SK-N-SH treated with all-trans-retinoic acid at 6 μM for 48 hours (cell line): Measurements from ENCODE around the gene SBF2.

ENCODE experiments used
- CSDC2 ChIP-seq: fragments of 250-450 bp; sonication (Bioruptor Pico); IDR thresholded peaks from 2 replicates; pipeline ENCODE4 v1.5.0; 2020; ENCODE audit warnings: mild to moderate bottlenecking, moderate library complexity
- GLIS3 ChIP-seq: fragments of 250-450 bp; sonication (Bioruptor Pico); IDR thresholded peaks from 2 replicates; pipeline ENCODE4 v1.5.0; 2020; ENCODE audit warnings: mild to moderate bottlenecking, moderate library complexity
- TCF4 ChIP-seq: fragments of 250-450 bp; sonication (Bioruptor Pico); IDR thresholded peaks from 2 replicates; pipeline ENCODE4 v1.8.0; 2021; ENCODE audit warnings: mild to moderate bottlenecking, moderate library complexity, borderline replicate concordance
- TSHZ2 ChIP-seq: fragments of 250-450 bp; sonication (Bioruptor Pico); IDR thresholded peaks from 2 replicates; pipeline ENCODE4 v1.5.0; 2020; ENCODE audit warnings: mild to moderate bottlenecking, moderate library complexity
- ZNF565 ChIP-seq: fragments of 450-650 bp; formaldehyde crosslinking; conservative IDR thresholded peaks from 2 replicates; pipeline ENCODE4 v1.5.0; 2020; ENCODE audit warnings: low read depth, mild to moderate bottlenecking, moderate library complexity
- ZNF70 ChIP-seq: fragments of 450-650 bp; formaldehyde crosslinking; IDR thresholded peaks from 2 replicates; pipeline ENCODE4 v1.5.0; 2020; ENCODE audit warnings: mild to moderate bottlenecking, moderate library complexity

DNA sequence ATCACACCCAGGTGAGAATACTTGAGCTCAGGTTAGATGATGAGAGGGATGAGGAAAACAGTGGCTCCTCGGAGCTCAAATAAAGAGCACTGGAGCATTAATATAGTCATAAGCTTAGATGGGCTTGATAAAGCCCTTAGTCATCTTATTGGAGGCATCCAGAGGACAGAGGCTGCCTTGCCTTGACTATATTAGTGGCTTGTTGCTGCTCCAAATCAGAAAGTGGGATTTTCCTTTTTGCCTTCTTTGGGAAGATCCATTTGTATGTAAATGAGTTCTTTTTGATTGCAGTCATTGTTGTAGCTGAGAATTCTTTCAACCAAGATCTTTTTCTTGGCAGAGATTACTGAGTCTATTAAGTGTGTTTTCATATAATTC lies 29.8 kb upstream of the SBF2 start:
- TF ChIP-seq CSDC2 (CRISPR knock-in tag) = no peak
- TF ChIP-seq TSHZ2 (CRISPR knock-in tag) = no peak
- TF ChIP-seq ZNF70 (CRISPR knock-in tag) = no peak
- TF ChIP-seq ZNF565 (CRISPR knock-in tag) = no peak
- TF ChIP-seq TCF4 (CRISPR knock-in tag) = no peak
- no peak for TF ChIP-seq GLIS3 (CRISPR knock-in tag)
